Large intestine (tissue), 3 donors: Measurements from ENCODE around the gene IKBKE. TPM values are rescaled to one million over a fixed set of nuclear protein-coding genes. Genes with fewer than 3 reads are reported as not detected.

Experiments
- DNase-seq, 2 donors: peaks; one replicate each; pipeline versions ENCODE4 v3.0.0 to v3.0.0-alpha.2; 2013
- H3K27ac ChIP-seq: one replicate; pipeline ENCODE4 v1.5.1; 2013; ENCODE audit warnings: low read length
- H3K27me3 ChIP-seq: 2 replicates; pipeline ENCODE4 v1.6.1; 2013; ENCODE audit warnings: low read length; ENCODE audit not compliant: control insufficient read depth, insufficient read depth
- H3K36me3 ChIP-seq: 2 replicates; pipeline ENCODE4 v1.6.1; 2013; ENCODE audit warnings: low read length; ENCODE audit not compliant: control insufficient read depth, insufficient read depth
- H3K4me1 ChIP-seq: one replicate; pipeline ENCODE4 v1.6.1; 2013; ENCODE audit warnings: low read length; ENCODE audit not compliant: control insufficient read depth, insufficient read depth
- H3K4me3 ChIP-seq: one replicate; pipeline ENCODE4 v1.5.1; 2013; ENCODE audit warnings: low read length
- H3K9me3 ChIP-seq: one replicate; pipeline ENCODE4 v1.6.1; 2013; ENCODE audit warnings: mild to moderate bottlenecking, low read depth, low read length, moderate library complexity; ENCODE audit not compliant: control insufficient read depth
- WGBS: methylation state at CpG from one replicate; pipeline ENCODE4 v1.1.5; 2013; ENCODE audit warnings: low lambda C conversion rate; ENCODE audit not compliant: insufficient coverage; 5-methylcytosine and 5-hydroxymethylcytosine counted together
- polyA plus RNA-seq: library from polyadenylated mRNA; unstranded; fragments of 120-200 nt; gene quantifications from one replicate; pipeline ENCODE4 v1.2.1, GENCODE V29; 2013

Gene IKBKE
- polyA plus RNA-seq, 1 donor: 7.5 TPM

DNA sequence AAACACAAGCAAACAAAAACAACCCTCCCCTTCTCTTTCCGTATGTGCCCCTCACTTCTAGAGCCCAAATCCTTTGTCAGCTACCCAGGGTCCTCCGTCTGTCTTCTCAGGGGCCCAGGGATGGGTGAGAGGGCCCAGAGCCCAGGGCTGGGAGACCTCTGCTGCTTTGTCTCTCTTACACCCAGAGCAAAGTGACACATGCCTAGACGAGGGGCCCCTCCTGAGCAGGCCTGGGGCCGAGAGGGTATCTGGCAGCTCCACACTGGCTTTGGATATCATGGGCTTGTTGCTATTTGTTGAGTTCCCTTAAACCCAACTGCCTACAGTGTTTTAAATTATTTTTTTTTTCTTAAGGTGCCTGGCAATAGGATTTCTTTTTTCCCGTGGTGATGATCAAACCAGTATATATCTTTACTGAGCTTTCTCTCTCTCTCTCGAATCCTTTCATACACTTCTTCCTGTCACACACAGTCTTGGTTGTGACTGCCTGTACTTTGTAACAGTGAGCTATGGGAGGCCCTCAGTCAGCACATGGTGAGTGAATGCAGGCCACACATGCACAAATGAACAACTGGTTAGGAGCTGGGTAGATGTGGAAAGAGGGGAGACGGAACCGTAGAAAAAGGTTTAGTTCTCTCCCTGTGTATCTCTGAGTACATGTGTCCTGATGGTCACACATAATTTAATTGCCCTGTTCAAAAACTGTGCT is 51.6 kb downstream of the IKBKE start:
- Histone ChIP-seq H3K36me3 (no peaks in the 10 kb centered on the region), H3K4me3 (no peak overlapping the region), H3K4me1 (peaks cover 8% of the 10 kb centered on the region), H3K9me3 (no peaks in the 10 kb centered on the region), H3K27me3 (no peaks in the 10 kb centered on the region), H3K27ac (no peak overlapping the region)
- whole genome bisulfite sequencing: 30% methylated on average over 1 of the region's 8 CpGs
- DNase-seq: peak in 1 of 2 donors; percentile 49

DNA sequence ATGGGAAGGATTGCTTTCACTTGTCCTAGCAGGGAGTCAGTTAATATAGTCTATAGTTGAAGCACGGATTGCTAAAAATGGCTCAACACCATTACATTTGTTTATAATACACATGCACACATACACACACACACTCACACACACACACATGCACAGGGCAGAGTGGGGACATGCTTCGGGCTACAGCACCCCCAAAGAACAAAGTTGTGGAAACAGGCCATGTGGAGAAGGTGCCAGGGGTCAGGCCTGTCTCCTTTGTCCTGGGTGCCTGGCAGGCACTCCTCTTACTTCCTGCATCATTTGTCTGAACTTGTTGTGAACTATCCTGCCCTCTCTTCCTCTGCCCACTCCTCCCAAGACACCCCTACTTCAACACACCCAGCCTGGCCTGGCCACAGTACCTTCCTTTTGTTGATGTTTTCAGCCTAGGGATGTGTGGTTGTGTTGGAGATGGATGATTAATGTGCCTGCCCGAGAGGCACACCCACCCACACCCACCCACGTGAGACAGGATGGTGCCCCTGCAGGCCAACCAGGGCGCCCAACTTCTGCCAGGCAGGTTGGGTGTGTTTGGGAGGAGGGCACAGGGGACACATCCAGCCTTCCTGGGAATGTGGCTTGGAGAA is 54.6 kb downstream of the IKBKE start:
- H3K36me3 ChIP-seq: no peaks in the 10 kb centered on the region
- no peak overlapping the region for H3K4me3 ChIP-seq
- no peaks in the 10 kb centered on the region for H3K27me3 ChIP-seq
- H3K4me1 ChIP-seq: peaks cover 8% of the 10 kb centered on the region
- H3K27ac ChIP-seq: no peak overlapping the region
- DNase-seq: no peak
- no peaks in the 10 kb centered on the region for H3K9me3 ChIP-seq
- no CpG with 5 or more reads among the region's 5 CpGs for WGBS

DNA sequence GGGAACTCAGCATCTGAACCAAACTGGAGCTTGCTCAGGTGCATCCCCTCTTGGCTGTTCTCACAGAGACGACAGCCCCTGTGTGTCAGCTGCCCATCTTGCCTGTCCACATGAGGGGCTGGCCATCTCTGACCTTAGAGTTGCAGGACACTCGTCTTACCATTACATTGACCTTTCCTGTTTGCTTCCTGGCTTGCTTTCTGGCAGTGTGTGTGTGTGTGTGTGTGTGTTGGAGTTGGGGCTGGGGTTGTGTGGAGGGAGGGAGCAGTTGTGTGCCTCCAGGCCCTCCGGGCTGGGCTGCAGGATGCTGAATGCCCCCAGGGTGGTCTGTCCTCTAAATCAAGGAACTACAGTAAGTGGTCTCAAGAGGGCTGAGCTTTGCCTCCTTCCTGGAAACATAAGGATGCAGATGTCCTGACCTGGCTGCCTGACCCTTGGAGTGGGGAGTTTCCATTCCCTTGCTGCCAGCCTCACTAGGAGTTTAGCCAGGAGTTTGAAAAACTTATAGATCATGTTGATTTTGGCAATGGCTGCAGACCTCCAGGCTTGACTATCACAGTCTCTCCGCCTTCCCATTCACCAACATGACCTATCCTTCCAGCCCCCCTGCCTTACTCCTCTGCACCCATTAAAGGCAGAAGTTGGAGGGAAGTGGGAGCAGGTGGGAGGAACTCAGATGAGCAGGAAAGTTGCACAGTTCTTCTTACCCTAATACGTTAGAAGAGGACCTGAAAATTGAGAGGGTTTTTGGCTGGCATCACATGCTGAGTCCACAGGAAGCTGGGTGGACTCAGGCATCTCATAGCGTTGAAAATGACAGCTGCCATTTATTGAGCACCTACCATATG is 56.0 kb downstream of the IKBKE start:
- no peak for DNase-seq
- WGBS: no CpG with 5 or more reads among the region's 6 CpGs

DNA sequence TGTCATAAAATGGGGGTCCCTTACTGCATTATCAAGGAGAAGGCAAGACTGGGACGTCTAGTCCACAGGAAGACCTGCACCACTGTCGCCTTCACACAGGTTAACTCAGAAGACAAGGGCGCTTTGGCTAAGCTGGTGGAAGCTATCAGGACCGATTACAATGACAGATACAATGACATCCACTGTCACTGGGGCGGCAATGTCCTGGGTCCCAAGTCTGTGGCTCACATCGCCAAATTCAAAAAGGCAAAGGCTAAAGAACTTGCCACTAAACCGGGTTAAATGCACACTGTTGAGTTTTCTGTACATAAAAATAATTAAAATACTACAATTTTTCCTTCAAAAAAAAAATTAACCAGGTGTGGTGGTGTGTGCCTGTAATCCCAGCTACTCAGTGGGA is 59.1 kb downstream of the IKBKE start:
- no peak overlapping the region for H3K27ac ChIP-seq
- H3K9me3 ChIP-seq: no peaks in the 10 kb centered on the region
- no peaks in the 10 kb centered on the region for H3K4me1 ChIP-seq
- no peaks in the 10 kb centered on the region for H3K27me3 ChIP-seq
- no peak for DNase-seq
- no peaks in the 10 kb centered on the region for H3K36me3 ChIP-seq
- no peak overlapping the region for H3K4me3 ChIP-seq
- no CpG with 5 or more reads among the region's 7 CpGs for WGBS

More for the DNA sequence above, 56.0 kb downstream of the IKBKE start:
- no peaks in the 10 kb centered on the region for H3K9me3 ChIP-seq
- no peak overlapping the region for H3K4me3 ChIP-seq
- peaks cover 5% of the 10 kb centered on the region for H3K4me1 ChIP-seq
- H3K27ac ChIP-seq: no peak overlapping the region
- no peaks in the 10 kb centered on the region for H3K36me3 ChIP-seq
- no peaks in the 10 kb centered on the region for H3K27me3 ChIP-seq

DNA sequence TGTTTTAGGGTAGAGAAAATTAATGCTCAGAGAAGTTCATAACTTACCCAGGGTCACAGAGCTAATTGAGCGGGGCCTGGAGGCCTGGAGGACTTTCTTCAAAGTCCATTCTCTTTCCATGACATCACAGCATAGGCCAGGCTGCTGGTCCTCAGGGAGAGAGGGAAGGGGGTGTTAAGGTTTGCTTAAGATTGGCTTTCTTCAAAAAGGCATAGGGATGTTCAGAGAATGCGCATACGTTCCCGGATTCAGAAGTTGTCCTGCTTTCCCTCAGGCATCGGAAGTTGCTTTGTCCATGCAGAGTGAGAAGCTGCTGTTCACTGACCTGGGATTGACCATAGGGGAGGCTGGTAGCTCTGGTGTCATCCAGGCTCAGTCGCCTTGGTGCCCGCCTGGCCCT is 62.1 kb downstream of the IKBKE start:
- no CpG with 5 or more reads among the region's 7 CpGs for WGBS
- peaks cover 4% of the 10 kb centered on the region for H3K27me3 ChIP-seq
- no peak overlapping the region for H3K27ac ChIP-seq
- no peak overlapping the region for H3K4me3 ChIP-seq
- no peaks in the 10 kb centered on the region for H3K36me3 ChIP-seq
- DNase-seq: no peak
- H3K9me3 ChIP-seq: no peaks in the 10 kb centered on the region
- H3K4me1 ChIP-seq: no peaks in the 10 kb centered on the region

DNA sequence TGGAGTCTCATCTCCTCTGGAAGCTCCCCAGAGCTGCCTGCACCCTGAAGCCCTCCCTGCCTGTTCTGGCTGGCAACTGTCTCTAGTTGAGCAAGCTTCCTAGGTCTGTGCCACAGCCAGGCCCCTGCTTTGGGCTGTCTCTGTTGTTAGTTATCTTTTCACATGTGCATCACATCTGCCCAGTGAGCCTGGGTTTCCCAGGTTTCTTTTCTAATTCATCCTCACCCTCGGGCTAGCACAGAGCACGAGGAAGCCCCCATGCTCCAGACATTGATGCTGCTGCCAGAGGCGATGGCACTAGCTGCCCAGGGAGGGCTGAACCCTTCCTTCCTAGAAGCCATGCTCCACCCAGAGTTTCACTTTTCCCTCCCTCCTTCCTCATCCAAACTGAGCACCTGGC is 64.3 kb downstream of the IKBKE start:
- Histone ChIP-seq H3K9me3 (no peaks in the 10 kb centered on the region), H3K27ac (no peak overlapping the region), H3K4me1 (no peaks in the 10 kb centered on the region), H3K36me3 (no peaks in the 10 kb centered on the region), H3K4me3 (no peak overlapping the region), H3K27me3 (peaks cover 4% of the 10 kb centered on the region)
- no peak for DNase-seq
- WGBS: no CpG with 5 or more reads among the region's 3 CpGs

DNA sequence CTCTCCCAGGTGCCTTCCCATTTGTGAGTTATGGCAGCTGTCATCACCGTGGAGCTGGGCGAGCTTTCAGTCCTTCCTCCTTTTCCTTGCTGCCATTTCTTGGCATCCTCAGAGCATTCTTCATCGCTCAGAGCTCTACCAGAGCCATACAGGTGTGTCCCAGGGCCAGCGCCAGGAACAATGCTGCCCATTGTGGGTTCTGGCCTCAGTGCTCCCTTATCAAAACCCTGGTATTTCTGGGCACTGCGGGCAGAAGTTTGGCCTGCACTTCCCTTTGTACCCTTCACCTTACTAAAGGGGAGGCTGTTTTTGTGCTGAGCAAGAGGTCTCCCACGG is 65.5 kb downstream of the IKBKE start:
- Histone ChIP-seq H3K36me3 (no peaks in the 10 kb centered on the region), H3K27me3 (peaks cover 4% of the 10 kb centered on the region), H3K9me3 (no peaks in the 10 kb centered on the region), H3K4me1 (no peaks in the 10 kb centered on the region), H3K27ac (no peak overlapping the region), H3K4me3 (no peak overlapping the region)
- WGBS: no CpG with 5 or more reads among the region's 6 CpGs
- DNase-seq: no peak

DNA sequence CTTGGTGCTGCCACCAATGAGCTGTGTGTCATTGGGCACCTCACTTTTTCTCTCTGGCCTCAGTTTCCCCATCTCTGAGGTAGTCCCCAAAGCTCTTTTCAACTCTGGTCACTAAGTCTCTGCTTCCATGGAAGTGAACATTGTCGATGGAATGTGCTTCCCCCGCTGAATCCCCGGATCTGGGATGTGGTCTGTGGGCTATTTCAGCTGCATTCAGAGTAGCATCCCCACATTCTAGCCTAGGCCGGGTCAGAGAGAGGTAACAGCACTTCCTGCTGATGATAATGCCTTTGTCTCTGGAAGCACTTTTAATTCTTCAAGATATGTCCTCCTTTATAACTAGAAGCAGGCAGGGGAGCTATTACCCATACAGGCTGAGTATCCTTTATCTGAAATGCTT is 66.9 kb downstream of the IKBKE start:
- no peak for DNase-seq
- no peak overlapping the region for H3K27ac ChIP-seq
- H3K4me3 ChIP-seq: no peak overlapping the region
- no CpG with 5 or more reads among the region's 4 CpGs for WGBS
- no peaks in the 10 kb centered on the region for H3K9me3 ChIP-seq
- no peaks in the 10 kb centered on the region for H3K4me1 ChIP-seq
- peaks cover 4% of the 10 kb centered on the region for H3K27me3 ChIP-seq
- no peaks in the 10 kb centered on the region for H3K36me3 ChIP-seq

DNA sequence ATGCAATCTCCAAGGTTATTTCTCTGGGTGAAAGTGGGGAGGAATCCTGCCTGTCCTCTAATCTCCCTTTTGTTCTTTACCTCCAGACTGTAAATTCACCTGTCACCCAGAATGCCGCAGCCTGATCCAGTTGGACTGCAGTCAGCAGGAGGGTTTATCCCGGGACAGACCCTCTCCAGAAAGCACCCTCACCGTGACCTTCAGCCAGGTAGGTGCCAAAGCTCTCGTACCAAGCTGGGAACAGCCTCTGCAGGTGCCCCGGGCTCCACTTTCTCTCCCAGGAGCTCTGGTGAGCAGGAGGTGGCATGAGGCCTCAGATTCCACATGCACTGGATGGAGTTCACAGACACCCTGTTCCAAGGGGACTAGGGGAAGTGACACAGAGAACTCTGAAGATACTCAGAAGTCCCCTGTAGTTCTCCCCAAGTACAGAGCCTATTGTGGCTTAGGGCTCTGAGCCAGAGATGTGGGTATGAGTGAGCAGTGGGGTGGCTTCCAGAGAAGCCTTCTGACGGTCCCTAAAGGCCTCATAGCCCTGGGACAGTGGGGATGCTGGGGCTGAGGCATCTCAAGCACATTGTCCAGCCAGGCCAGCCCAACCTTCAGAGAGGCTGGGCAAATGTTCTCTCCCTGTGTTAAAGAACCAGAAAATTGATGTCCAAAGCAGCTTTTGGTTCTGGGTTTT is 68.0 kb downstream of the IKBKE start:
- no CpG with 5 or more reads among the region's 6 CpGs for WGBS
- no peak for DNase-seq
- no peak overlapping the region for H3K27ac ChIP-seq
- H3K27me3 ChIP-seq: peaks cover 4% of the 10 kb centered on the region
- H3K36me3 ChIP-seq: no peaks in the 10 kb centered on the region
- no peaks in the 10 kb centered on the region for H3K9me3 ChIP-seq
- H3K4me3 ChIP-seq: no peak overlapping the region
- no peaks in the 10 kb centered on the region for H3K4me1 ChIP-seq

DNA sequence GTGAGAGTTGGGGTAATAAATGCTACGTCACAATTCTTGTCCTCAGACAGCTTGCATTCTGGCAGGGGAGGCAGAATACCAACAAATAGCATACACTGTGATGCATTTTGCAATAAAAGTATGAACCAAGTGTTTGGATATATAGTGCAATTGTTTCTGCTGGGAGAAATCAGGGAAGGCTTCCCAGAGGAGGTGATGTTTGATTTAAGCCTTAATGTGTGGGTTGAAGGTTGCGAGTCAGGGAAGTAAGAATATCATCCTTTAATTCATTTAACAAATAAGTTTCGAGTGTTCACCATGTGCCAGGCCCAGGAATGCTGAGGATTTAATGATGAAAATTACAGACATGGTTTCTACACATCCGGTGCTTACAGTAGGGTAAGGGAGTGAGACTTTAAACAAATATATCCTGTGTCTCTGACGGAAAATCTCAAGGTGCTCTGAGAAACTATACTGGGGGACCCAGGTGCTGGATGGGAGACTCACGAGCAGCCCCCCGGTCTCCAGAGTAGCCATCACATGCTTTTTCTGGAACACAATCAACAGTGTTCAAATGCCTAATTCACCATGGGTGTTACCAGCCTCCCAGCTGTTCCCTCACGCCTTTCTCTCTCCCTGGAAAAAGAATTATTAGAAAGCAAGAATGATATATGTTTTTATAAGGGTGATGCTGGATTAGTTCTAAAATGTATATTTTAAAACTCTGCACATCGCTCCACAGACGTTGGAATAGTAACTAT is 68.8 kb downstream of the IKBKE start:
- 100% methylated on average over 1 of the region's 10 CpGs for WGBS
- H3K4me1 ChIP-seq: no peaks in the 10 kb centered on the region
- peaks cover 4% of the 10 kb centered on the region for H3K27me3 ChIP-seq
- H3K27ac ChIP-seq: no peak overlapping the region
- DNase-seq: no peak
- no peak overlapping the region for H3K4me3 ChIP-seq
- H3K36me3 ChIP-seq: no peaks in the 10 kb centered on the region
- H3K9me3 ChIP-seq: no peaks in the 10 kb centered on the region
